Common myeloid progenitor, CD34-positive (primary cell): ENCODE data around the gene IGLL1.
"Not testable (repeated sequence)": the region's sequence is repeated elsewhere in the genome, so short reads cannot be mapped to it uniquely, and the experiment has no call there.

ENCODE experiments used
- CTCF ChIA-PET: fragments of 350-600 bp; sonication (Branson Sonifier 250); formaldehyde crosslinking; loops from one replicate; lab custom pipeline; 2021; ENCODE audit warnings: antibody characterized with exemption; lab: Charles Lee
- POLR2A ChIA-PET: fragments of 350-600 bp; sonication (Branson Sonifier 250); formaldehyde crosslinking; loops from one replicate; lab custom pipeline; 2021; ENCODE audit warnings: antibody characterized with exemption; lab: Charles Lee
- DNase-seq, 3 donors: peaks; one replicate each; pipeline versions ENCODE4 v3.0.0 to v3.0.0-alpha.2; 2013
- H3K27ac ChIP-seq, 2 experiments: 1 replicate in 1 of 2; 2 replicates in 1 of 2; pipeline ENCODE4 v1.7.0; 2013; ENCODE audit warnings: inconsistent platforms in 2 of 2, low read length in 2 of 2, mild to moderate bottlenecking in 2 of 2, low read depth in 1 of 2, moderate library complexity in 1 of 2; ENCODE audit not compliant: severe bottlenecking in 2 of 2, insufficient read depth in 1 of 2, poor library complexity in 1 of 2
- H3K27me3 ChIP-seq, 5 experiments: replicated peaks in 2 of 5; 1 replicate in 3 of 5; 2 replicates in 2 of 5; pipeline versions ENCODE4 v1.6.1 to v1.7.0; 2013; ENCODE audit warnings: low read length in 4 of 5, mild to moderate bottlenecking in 2 of 5, moderate library complexity in 2 of 5, inconsistent platforms in 1 of 5; ENCODE audit not compliant: insufficient read depth in 5 of 5, control insufficient read depth in 4 of 5
- H3K36me3 ChIP-seq, 4 experiments: 1 replicate in 2 of 4; 2 replicates in 2 of 4; pipeline versions ENCODE4 v1.6.1 to v1.7.0; 2013; ENCODE audit warnings: low read length in 3 of 4, control low read depth in 1 of 4, mild to moderate bottlenecking in 1 of 4; ENCODE audit not compliant: control insufficient read depth in 4 of 4, insufficient read depth in 4 of 4
- H3K4me1 ChIP-seq, 4 experiments: 1 replicate in 3 of 4; 2 replicates in 1 of 4; pipeline versions ENCODE4 v1.6.1 to v1.7.1; 2013; ENCODE audit warnings: low read length in 3 of 4, mild to moderate bottlenecking in 3 of 4, control low read depth in 1 of 4, inconsistent platforms in 1 of 4, moderate library complexity in 1 of 4; ENCODE audit not compliant: control insufficient read depth in 4 of 4, insufficient read depth in 4 of 4; ENCODE audit errors: control extremely low read depth in 1 of 4
- H3K4me3 ChIP-seq, 7 experiments: 1 replicate in 4 of 7; 2 replicates in 3 of 7; pipeline versions ENCODE4 v1.5.1 to v1.7.0; 2013; ENCODE audit warnings: mild to moderate bottlenecking in 7 of 7, low read length in 6 of 7, moderate library complexity in 6 of 7, inconsistent platforms in 2 of 7, low read depth in 2 of 7, control low read depth in 1 of 7; ENCODE audit not compliant: insufficient read depth in 4 of 7, control insufficient read depth in 1 of 7; ENCODE audit errors: extremely low read depth in 1 of 7
- H3K9me3 ChIP-seq, 5 experiments: 1 replicate in 4 of 5; 2 replicates in 1 of 5; pipeline versions ENCODE4 v1.6.1 to v1.7.1; 2013; ENCODE audit warnings: low read length in 4 of 5, mild to moderate bottlenecking in 2 of 5, inconsistent platforms in 1 of 5, low read depth in 1 of 5, moderate library complexity in 1 of 5; ENCODE audit not compliant: control insufficient read depth in 4 of 5, insufficient read depth in 2 of 5; ENCODE audit errors: control extremely low read depth in 1 of 5
- WGBS: methylation state at CpG from one replicate; pipeline ENCODE4 v1.1.5; 2013; ENCODE audit not compliant: insufficient coverage; 5-methylcytosine and 5-hydroxymethylcytosine counted together

IGLL1 gene

GRCh38 chr22:23550049-23550650, 29.9 kb downstream of the IGLL1 start:
- DNase-seq = no peak
- 75% methylated on average over 4 of the region's 4 CpGs for whole genome bisulfite sequencing
- POLR2A ChIA-PET = no interaction called here

GRCh38 chr22:23549198-23549595, 30.9 kb downstream of the IGLL1 start:
- WGBS = 94% methylated on average over 5 of the region's 5 CpGs
- Histone ChIP-seq H3K9me3 (peaks cover 0 to 25% (median 6%) of the 10 kb centered on the region in 5 experiments), H3K27me3 (no peaks in the 10 kb centered on the region), H3K27ac (no peak overlapping the region), H3K36me3 (no peaks in the 10 kb centered on the region), H3K4me1 (peaks cover 0 to 2% (median 0%) of the 10 kb centered on the region in 4 experiments), H3K4me3 (no peak overlapping the region)
- ChIA-PET CTCF (no interaction called here), POLR2A (no interaction called here)
- DNase-seq = no peak

More at GRCh38 chr22:23550049-23550650, 29.9 kb downstream of the IGLL1 start:
- CTCF ChIA-PET = no interaction called here
- Histone ChIP-seq H3K9me3 (peaks cover 0 to 25% (median 6%) of the 10 kb centered on the region in 5 experiments), H3K27ac (no peak overlapping the region), H3K4me3 (no peak overlapping the region), H3K27me3 (no peaks in the 10 kb centered on the region), H3K36me3 (no peaks in the 10 kb centered on the region), H3K4me1 (no peaks in the 10 kb centered on the region)

- peaks cover 1 to 8% (median 3%) of the 10 kb centered on the region in 4 experiments for H3K4me1 ChIP-seq
- ChIA-PET CTCF (no interaction called here), POLR2A (no interaction called here)
- H3K4me3 ChIP-seq = no peak overlapping the region
- H3K27ac ChIP-seq = no peak overlapping the region
- H3K9me3 ChIP-seq = peaks cover 0 to 25% (median 6%) of the 10 kb centered on the region in 5 experiments
- DNase-seq = no peak
- 97% methylated on average over 7 of the region's 8 CpGs for WGBS
- H3K36me3 ChIP-seq = no peaks in the 10 kb centered on the region
- no peaks in the 10 kb centered on the region for H3K27me3 ChIP-seq
Measured at GRCh38 chr22:23548501-23549197, 31.4 kb downstream of the IGLL1 start.

- Histone ChIP-seq H3K27ac (no peak overlapping the region), H3K27me3 (no peaks in the 10 kb centered on the region), H3K36me3 (no peaks in the 10 kb centered on the region), H3K9me3 (peaks cover 0 to 25% (median 6%) of the 10 kb centered on the region in 5 experiments), H3K4me3 (no peak overlapping the region), H3K4me1 (peaks cover 2 to 14% (median 9%) of the 10 kb centered on the region in 4 experiments)
- ChIA-PET POLR2A (no interaction called here), CTCF (no interaction called here)
- 96% methylated on average over 5 of the region's 10 CpGs for WGBS
- no peak for DNase-seq
Measured at GRCh38 chr22:23547818-23548500, 32.1 kb downstream of the IGLL1 start.

GRCh38 chr22:23547382-23547781, 32.7 kb downstream of the IGLL1 start:
- H3K36me3 ChIP-seq, POLR2A ChIA-PET, DNase-seq, H3K27me3 ChIP-seq, H3K4me3 ChIP-seq, H3K27ac ChIP-seq: not testable (repeated sequence)
- peaks cover 3 to 20% (median 11%) of the 10 kb centered on the region in 4 experiments for H3K4me1 ChIP-seq
- peaks cover 0 to 25% (median 6%) of the 10 kb centered on the region in 5 experiments for H3K9me3 ChIP-seq
- 92% methylated on average over 2 of the region's 5 CpGs for WGBS
- CTCF ChIA-PET = interaction anchor here (4.0 kb wide), 1 partner anchor 44 kb away, joined by 27 read pairs; no protein-coding TSS in a partner anchor

GRCh38 chr22:23544852-23545251, 35.2 kb downstream of the IGLL1 start:
- DNase-seq = no peak
- Histone ChIP-seq H3K4me1 (peaks cover 5 to 26% (median 15%) of the 10 kb centered on the region in 4 experiments), H3K4me3 (no peak overlapping the region), H3K36me3 (no peaks in the 10 kb centered on the region), H3K27ac (no peak overlapping the region), H3K9me3 (peaks cover 0 to 17% (median 6%) of the 10 kb centered on the region in 5 experiments), H3K27me3 (no peaks in the 10 kb centered on the region)
- ChIA-PET CTCF (interaction anchor here (4.0 kb wide), 1 partner anchor 47 kb away, joined by 27 read pairs; no protein-coding TSS in a partner anchor), POLR2A (interaction anchor here (0.8 kb wide), 1 partner anchor 319 kb away, joined by 3 read pairs; no protein-coding TSS in a partner anchor)
- 100% methylated on average over 1 of the region's 2 CpGs for WGBS
